Medulla oblongata (tissue), 1 donor: ENCODE measurements around the gene CEP131.

ENCODE experiments used
- DNase-seq: peaks from one replicate; pipeline ENCODE4 v3.0.0-alpha.2; 2015; ENCODE audit errors: extremely low spot score

The CEP131 gene

DNA sequence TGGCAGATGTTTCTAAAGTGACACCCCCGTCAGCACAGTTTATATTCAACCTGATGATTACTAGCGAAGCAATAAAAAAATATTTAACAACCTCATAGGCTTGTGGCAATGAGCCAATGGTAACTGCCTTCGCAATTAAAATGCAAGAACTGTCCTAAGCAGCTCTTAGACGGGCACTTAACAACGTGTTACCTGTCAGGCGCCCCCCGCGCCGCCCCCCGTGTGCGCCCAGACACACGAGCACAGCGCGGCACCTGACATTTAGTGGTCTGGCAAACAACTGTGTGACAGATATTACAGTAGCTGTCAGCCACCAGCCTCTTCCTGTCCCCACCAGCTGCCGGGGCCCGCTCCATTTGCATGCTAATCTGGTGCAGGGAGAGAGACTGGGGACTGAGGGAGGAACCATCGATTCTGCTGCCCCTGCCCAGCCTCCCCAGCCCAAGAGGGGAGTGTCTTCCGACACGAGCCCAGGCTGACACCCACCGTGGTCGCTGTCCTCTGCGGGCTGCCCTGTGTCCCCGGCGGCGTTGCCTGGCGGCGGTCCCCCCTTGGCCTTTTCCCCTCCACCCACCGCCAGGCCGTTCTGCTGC lies 29.0 kb upstream of the CEP131 start:
- no peak for DNase-seq

DNA sequence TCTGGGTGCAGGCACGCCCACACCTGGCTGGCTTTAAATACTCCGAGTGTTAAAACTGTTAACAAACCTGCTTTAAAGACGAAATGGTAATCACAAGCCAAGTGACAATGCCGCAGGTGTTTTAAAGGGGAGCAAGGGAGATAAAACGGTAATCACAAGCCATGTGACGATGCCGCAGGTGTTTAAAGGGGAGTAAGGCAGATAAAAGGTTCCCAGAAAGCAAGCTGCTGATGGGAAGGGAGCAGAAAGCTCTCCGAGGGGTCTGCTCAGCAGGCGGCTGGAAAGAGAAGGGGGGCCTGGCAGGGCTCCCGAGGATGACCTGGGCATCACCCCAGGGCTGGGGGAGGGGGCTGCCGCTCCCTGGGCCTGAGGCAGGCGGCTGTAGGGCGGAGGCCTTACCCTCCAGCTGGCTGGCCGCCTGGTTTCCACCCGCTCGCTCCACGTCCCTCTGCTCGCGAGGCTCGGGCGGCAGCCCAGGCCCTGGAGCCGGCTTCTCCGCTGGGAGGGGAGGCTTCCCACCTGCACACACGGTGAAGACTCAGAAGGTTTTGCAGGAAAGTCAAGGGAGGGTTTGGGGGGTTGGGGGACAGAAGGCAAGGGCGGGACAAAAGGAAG lies 28.4 kb upstream of the CEP131 start:
- DNase-seq: no peak

- DNase-seq: no peak
Observed at GRCh38 chr17:81250286-81251093, 27.7 kb upstream of the CEP131 start.

DNA sequence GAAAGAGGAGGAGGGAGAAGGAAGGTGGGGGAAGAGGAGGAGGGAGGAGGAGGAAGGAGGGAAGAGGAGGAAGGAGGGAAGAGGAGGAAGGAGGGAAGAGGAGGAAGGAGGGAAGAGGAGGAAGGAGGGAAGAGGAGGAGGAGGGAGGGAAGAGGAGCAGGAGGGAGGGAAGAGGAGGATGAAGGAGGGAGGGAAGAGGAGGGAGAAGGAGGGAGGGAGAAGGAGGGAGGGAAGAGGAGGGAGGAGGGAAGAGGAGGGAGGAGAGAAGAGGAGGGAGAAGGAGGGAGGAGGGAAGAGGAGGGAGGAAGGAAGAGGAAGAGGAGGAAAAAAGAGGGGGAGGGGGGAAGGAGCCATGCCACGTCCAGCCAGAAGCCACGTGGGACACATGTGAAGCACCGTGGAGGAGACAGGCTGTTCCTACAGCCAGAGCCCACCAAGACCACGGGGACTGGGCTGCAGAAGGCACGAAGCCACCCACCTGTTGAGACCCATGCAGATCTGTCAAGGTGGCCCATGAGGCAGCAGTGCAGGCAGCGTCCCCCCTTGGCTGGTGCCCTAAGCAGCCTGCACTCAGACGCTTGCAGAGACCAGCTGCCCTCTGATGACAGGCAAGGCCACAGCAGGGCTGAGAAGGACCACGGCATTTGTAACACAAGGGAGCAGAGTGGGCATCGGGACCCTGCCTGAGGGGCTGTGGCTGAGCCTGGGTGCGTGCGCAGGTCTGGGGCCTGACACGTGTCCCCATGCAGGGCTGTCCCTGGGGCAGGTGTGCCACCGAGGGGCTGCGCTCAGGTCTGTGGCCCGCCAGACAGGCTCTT lies 26.7 kb upstream of the CEP131 start:
- DNase-seq: no peak

GRCh38 chr17:81248649-81249048 lies 25.9 kb upstream of the CEP131 start:
- DNase-seq: no peak

GRCh38 chr17:81247339-81247990 lies 24.7 kb upstream of the CEP131 start:
- DNase-seq: no peak

DNA sequence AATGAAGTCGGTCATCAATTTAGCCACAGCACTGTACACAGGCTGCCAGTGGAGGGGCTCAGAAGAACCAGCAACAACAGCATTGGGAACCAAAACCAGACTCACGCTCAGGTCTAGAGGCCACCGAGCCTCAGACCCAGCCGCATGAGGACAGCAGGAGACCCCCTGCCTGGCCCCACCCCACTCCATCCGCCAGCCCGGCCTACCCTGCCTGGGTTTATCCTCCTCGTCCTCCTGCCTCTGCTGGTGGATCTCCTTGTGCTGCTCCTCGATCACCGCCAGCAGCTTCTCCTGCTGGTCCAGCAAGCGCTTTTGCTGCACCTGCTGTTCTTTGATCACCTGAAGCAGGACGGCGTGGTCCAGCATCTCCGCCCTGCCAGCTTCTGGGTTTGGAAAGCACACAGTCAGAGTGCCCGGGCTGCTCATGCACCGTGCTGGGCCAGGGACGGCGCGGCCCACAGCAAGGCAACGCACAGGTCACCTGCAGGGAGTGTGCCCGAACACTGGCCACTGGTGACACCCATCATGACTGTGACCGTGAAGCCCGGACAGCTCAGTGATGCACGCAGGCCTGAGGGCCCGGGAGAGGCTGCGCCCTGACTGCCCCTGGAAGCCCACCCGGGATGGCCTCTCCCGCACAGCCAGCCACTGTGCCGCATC lies 24.0 kb upstream of the CEP131 start:
- no peak for DNase-seq

- DNase-seq: no peak
Observed at GRCh38 chr17:81246343-81246670, 23.5 kb upstream of the CEP131 start.

- DNase-seq: no peak
Observed at GRCh38 chr17:81245665-81246342, 23.0 kb upstream of the CEP131 start.

GRCh38 chr17:81245024-81245664 lies 22.4 kb upstream of the CEP131 start:
- DNase-seq: no peak

GRCh38 chr17:81244358-81245023 lies 21.7 kb upstream of the CEP131 start:
- no peak for DNase-seq

- no peak for DNase-seq
Observed at GRCh38 chr17:81243333-81243664, 20.5 kb upstream of the CEP131 start.

GRCh38 chr17:81242421-81243332 lies 19.9 kb upstream of the CEP131 start:
- DNase-seq: no peak

DNA sequence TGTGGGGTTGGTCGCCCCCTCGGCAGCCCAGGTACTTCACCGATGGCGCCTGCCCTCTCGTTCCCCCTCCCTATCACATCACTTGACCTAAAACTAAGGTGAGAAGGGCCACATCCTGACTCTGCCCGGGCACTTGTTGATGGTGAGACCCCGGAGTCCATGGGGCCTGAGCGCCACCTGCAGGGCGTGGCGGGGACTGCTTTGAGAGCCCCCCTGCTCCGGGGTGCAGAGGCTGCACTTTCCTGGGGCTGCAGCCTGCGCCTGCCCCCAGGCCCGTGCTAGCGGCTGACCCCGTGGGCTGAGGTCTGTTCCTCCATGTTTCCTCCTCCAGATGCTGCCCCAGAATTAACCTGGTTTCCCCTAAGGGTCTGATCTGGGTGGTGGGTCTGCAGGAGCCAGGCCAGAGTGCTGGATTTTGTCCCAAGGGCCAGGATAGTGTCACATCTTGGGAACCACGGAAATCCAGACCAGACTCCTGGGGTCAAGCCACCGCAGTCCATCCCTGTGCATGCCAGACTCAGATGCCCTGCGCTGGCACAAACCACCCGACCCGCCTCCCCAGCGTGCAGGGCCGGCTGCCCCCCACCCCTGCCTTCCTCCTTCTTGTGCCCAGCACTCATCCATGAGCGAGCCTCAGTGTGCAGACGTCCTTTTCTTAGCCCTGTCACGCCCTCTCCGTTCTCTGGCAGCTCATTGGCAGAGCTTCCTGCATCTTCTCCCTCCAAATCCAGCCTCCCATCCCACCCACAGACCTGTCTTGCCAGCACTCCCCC lies 19.1 kb upstream of the CEP131 start:
- DNase-seq: peak; percentile 56

DNA sequence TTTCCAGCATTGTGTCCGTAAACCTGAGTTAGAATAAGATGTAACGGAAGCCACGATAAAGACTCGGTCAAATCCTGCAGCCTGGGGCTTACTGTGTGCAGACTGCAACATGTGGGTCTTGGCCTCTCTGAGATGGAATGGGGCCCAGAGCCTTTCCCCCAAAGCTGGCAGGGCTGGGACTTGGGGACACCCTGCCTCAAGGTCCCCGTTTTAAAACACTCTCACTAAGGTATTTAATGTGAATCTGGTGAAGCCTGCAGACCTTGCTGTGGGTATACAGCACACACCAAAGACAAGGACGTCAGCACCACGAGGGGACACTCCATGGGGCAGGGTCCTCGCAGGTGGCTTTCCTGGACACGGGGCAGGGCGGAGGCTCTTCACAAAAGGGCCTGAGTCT lies 18.4 kb upstream of the CEP131 start:
- DNase-seq: no peak

DNA sequence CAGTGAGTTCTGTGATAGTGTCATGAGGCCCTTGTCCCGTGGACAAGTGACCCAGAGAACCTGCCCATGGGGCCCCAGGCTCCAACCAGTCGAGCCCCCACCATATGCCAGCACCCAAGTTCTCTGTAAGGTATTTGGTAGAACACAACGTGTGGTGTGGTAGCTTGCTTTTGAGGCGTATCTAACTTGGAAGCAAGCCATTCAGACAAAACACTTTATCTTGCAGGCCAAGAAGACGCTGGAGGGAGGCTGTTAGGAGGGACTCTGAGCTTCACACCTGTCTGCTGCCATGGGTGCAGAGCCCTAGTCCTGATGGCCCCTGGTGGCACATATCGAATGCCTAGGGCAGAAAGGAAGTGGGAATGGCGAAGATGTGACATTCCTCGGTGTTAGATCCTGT lies 18.0 kb upstream of the CEP131 start:
- DNase-seq: no peak

DNA sequence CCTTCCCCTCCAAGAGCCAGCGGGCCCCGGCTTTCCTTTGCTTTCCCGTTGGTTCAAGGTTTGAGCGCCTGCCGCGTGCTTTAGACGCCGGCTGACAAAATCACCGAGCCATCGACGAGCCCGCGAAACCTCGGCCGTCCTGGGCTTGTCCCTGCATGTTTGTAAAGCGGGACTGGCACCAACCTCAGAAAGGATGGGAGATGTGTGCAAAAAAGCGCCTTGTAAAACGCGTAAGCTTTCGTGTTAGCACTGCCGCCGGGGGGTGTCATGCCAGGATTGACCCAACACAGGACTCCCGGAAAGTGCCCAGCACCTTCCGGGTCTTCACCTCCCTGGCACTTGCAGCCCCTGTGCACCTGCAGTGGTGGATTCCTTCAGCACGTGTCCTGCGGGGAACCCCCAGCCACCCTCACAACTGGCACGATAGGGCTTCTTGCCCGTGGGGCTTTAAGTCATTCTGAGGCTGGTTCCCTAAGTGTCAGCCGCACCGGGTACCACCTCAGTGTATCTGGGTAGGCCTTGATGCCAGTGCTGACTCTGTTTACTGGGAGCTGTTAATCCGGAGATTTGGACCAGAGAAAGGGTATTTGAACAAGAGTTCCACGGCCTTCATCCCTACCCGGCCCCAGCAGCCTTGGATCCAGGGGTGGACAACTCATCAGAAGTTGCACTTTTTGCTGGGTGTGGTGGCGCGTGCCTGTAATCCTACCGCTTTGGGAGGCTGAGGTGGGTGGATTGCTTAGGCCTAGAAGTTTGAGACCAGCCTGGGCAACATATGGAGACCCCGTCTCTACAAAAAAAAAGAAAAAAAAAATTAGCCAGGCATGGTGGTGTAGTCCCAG lies 17.2 kb upstream of the CEP131 start:
- no peak for DNase-seq
